Endothelial cell of umbilical vein (primary cell): ENCODE data around the gene PRMT2.

ENCODE experiments used
- POLR2AphosphoS5 ChIP-seq: IDR thresholded peaks from 2 replicates; pipeline ENCODE4 v1.6.1; 2012; ENCODE audit warnings: low read depth, mild to moderate bottlenecking, control low read depth, low read length, moderate library complexity; ENCODE audit not compliant: insufficient read depth
- TF ChIP-seq, protein P1 (sequence below): IDR thresholded peaks from 2 replicates; pipeline ENCODE4 v1.6.1; 2011; ENCODE audit not compliant: insufficient read depth, insufficient read length
- TF ChIP-seq, protein P2 (sequence below), 2 donors: IDR thresholded peaks; 1 replicate in 1 of 2; 2 replicates in 1 of 2; pipeline ENCODE4 v1.5.1; 2011; ENCODE audit warnings: low read length in 2 of 2, mild to moderate bottlenecking in 2 of 2, moderate library complexity in 2 of 2, control low read depth in 1 of 2, inconsistent platforms in 1 of 2, low read depth in 1 of 2; ENCODE audit not compliant: insufficient read depth in 1 of 2; ENCODE audit errors: extremely low read depth in 1 of 2

GRCh38 chr21:46633566-46633965 lies 1.9 kb upstream of the PRMT2 start:
- TF ChIP-seq, protein P1, sequence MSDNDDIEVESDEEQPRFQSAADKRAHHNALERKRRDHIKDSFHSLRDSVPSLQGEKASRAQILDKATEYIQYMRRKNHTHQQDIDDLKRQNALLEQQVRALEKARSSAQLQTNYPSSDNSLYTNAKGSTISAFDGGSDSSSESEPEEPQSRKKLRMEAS, result no peak
- TF ChIP-seq, protein P2, sequence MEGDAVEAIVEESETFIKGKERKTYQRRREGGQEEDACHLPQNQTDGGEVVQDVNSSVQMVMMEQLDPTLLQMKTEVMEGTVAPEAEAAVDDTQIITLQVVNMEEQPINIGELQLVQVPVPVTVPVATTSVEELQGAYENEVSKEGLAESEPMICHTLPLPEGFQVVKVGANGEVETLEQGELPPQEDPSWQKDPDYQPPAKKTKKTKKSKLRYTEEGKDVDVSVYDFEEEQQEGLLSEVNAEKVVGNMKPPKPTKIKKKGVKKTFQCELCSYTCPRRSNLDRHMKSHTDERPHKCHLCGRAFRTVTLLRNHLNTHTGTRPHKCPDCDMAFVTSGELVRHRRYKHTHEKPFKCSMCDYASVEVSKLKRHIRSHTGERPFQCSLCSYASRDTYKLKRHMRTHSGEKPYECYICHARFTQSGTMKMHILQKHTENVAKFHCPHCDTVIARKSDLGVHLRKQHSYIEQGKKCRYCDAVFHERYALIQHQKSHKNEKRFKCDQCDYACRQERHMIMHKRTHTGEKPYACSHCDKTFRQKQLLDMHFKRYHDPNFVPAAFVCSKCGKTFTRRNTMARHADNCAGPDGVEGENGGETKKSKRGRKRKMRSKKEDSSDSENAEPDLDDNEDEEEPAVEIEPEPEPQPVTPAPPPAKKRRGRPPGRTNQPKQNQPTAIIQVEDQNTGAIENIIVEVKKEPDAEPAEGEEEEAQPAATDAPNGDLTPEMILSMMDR (IDR thresholded peaks at IDR 0.05; ENCODE audit: extremely low read depth in 1 of 2, insufficient read depth in 1 of 2, low read depth in 1 of 2, low read length in 2 of 2), result no peak
- TF ChIP-seq POLR2AphosphoS5, result no peak
